Measurements from ENCODE around the gene ZNF579. TPM values are rescaled to one million over a fixed set of nuclear protein-coding genes. Genes with fewer than 3 reads are reported as not detected.

Gene ZNF579, protein sequence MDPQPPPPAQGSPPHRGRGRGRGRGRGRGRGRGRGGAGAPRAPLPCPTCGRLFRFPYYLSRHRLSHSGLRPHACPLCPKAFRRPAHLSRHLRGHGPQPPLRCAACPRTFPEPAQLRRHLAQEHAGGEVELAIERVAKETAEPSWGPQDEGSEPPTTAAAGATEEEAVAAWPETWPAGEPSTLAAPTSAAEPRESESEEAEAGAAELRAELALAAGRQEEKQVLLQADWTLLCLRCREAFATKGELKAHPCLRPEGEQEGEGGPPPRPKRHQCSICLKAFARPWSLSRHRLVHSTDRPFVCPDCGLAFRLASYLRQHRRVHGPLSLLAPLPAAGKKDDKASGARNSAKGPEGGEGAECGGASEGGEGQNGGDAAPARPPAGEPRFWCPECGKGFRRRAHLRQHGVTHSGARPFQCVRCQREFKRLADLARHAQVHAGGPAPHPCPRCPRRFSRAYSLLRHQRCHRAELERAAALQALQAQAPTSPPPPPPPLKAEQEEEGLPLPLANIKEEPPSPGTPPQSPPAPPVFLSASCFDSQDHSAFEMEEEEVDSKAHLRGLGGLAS
- 1 to 10 TPM; 2.4 to 3.9 TPM for total RNA-seq

DNA sequence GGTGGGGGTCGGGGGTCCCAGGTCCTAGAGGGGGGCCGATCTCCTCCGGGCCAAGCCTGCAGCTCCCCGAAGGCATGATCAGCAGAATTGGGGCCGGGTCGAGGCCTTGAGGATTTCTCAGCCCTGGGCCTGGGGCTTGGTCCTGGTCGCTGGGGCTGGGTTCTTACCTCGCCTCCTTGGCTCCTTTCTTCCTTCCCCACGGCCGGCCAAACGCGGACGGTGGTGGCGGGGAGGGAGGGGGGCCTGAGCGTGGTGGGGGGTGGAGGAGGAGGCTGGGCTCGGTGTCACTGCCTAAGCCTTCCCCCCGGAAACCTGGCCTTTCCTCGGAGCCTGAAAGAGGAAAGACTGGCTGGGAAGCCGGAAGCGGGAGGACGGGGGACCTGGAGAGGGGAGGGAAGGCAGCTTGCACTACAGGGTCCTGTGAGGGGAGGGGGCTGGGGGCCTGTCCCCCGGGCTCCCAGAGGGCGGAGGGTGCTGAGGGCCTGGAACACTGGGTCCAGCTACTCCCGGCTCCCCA lies at the start of gene ZNF579:
Gene ZNF579, minus strand, starts transcription at position 221 of the 517 bp plus-strand sequence. CDS start 1,209 bp downstream, outside the sequence.
- no peaks in the 10 kb centered on the region for H3K27me3 ChIP-seq (replicated peaks; ENCODE audit: insufficient read depth)
- H3K4me1 ChIP-seq (ENCODE audit: control insufficient read depth in 1 of 2, low read depth in 2 of 2), result peaks cover 3 to 20% of the 10 kb centered on the region in 2 donors
- peak; percentile 50 for ATAC-seq (ENCODE audit: insufficient number of reproducible peaks, low FRiP score, low read depth)
- H3K27ac ChIP-seq, result peak within 1 kb of the TSS; percentile 79 to 86
- no peaks in the 10 kb centered on the region for H3K9me3 ChIP-seq
- peaks cover 18% of the 10 kb centered on the region for H3K36me3 ChIP-seq
- TF ChIP-seq, protein P1, sequence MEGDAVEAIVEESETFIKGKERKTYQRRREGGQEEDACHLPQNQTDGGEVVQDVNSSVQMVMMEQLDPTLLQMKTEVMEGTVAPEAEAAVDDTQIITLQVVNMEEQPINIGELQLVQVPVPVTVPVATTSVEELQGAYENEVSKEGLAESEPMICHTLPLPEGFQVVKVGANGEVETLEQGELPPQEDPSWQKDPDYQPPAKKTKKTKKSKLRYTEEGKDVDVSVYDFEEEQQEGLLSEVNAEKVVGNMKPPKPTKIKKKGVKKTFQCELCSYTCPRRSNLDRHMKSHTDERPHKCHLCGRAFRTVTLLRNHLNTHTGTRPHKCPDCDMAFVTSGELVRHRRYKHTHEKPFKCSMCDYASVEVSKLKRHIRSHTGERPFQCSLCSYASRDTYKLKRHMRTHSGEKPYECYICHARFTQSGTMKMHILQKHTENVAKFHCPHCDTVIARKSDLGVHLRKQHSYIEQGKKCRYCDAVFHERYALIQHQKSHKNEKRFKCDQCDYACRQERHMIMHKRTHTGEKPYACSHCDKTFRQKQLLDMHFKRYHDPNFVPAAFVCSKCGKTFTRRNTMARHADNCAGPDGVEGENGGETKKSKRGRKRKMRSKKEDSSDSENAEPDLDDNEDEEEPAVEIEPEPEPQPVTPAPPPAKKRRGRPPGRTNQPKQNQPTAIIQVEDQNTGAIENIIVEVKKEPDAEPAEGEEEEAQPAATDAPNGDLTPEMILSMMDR (IDR thresholded peaks at IDR 0.05), result no peak
- DNase-seq (ENCODE audit: low spot score), result peak; percentile 40
- peak within 1 kb of the TSS; percentile 99 for H3K4me3 ChIP-seq

GRCh38 chr19:55626350-55626749 lies 45.7 kb upstream of the ZNF579 start:
- DNase-seq (ENCODE audit: low spot score) (no peak), ATAC-seq (ENCODE audit: insufficient number of reproducible peaks, low FRiP score, low read depth) (no peak)
- Histone ChIP-seq H3K4me3 (no peak overlapping the region), H3K36me3 (no peaks in the 10 kb centered on the region), H3K9me3 (no peaks in the 10 kb centered on the region), H3K4me1 (ENCODE audit: control insufficient read depth in 1 of 2, low read depth in 2 of 2) (peaks cover 0 to 6% of the 10 kb centered on the region in 2 donors), H3K27me3 (replicated peaks; ENCODE audit: insufficient read depth) (no peaks in the 10 kb centered on the region), H3K27ac (no peak overlapping the region)
- TF ChIP-seq, protein P1 (IDR thresholded peaks at IDR 0.05), result no peak

GRCh38 chr19:55625004-55625326 lies 44.3 kb upstream of the ZNF579 start:
- Histone ChIP-seq H3K27ac (peak overlapping the region in 1 of 2 donors; percentile 93), H3K27me3 (replicated peaks; ENCODE audit: insufficient read depth) (no peaks in the 10 kb centered on the region), H3K36me3 (no peaks in the 10 kb centered on the region), H3K9me3 (no peaks in the 10 kb centered on the region), H3K4me3 (peak overlapping the region; percentile 94), H3K4me1 (ENCODE audit: control insufficient read depth in 1 of 2, low read depth in 2 of 2) (peaks cover 0 to 6% of the 10 kb centered on the region in 2 donors)
- DNase-seq (ENCODE audit: low spot score) (no peak), ATAC-seq (ENCODE audit: insufficient number of reproducible peaks, low FRiP score, low read depth) (no peak)
- TF ChIP-seq, protein P1 (IDR thresholded peaks at IDR 0.05), result no peak

GRCh38 chr19:55624109-55625003 lies 43.7 kb upstream of the ZNF579 start, which contains the start of gene ZNF784:
ZNF784 (minus strand) TSS chr19:55624566; CDS start chr19:55624561, 5 bp downstream.
- H3K27me3 ChIP-seq (replicated peaks; ENCODE audit: insufficient read depth), result no peaks in the 10 kb centered on the region
- peak within 1 kb of the TSS; percentile 93 to 96 for H3K27ac ChIP-seq
- no peaks in the 10 kb centered on the region for H3K9me3 ChIP-seq
- peaks cover 0 to 6% of the 10 kb centered on the region in 2 donors for H3K4me1 ChIP-seq (ENCODE audit: control insufficient read depth in 1 of 2, low read depth in 2 of 2)
- DNase-seq (ENCODE audit: low spot score) (peak; percentile 85), ATAC-seq (ENCODE audit: insufficient number of reproducible peaks, low FRiP score, low read depth) (peak; percentile 81)
- TF ChIP-seq, protein P1 (IDR thresholded peaks at IDR 0.05), result no peak
- H3K4me3 ChIP-seq, result peak within 1 kb of the TSS; percentile 94
- no peaks in the 10 kb centered on the region for H3K36me3 ChIP-seq
